Neural crest cell (in vitro differentiated cells): ENCODE measurements around the gene ITGB4. TPM values are rescaled to one million over a fixed set of nuclear protein-coding genes. Genes with fewer than 3 reads are reported as not detected.

Experiments used
- DNase-seq: peaks from one replicate; pipeline ENCODE4 v3.0.0; 2021; ENCODE audit warnings: low read depth, mixed read lengths, low spot score
- H3K27ac Mint-ChIP-seq: one replicate; pipeline ENCODE4 v1.8.0; 2021; ENCODE audit warnings: mild to moderate bottlenecking, mixed read lengths; ENCODE audit not compliant: unreplicated experiment
- H3K27me3 Mint-ChIP-seq: 2 replicates; pipeline ENCODE4 v1.8.0; 2021; ENCODE audit warnings: low read depth, mild to moderate bottlenecking, mixed read lengths
- H3K36me3 Mint-ChIP-seq: 2 replicates; pipeline ENCODE4 v1.8.0; 2021; ENCODE audit warnings: low read depth, mild to moderate bottlenecking, mixed read lengths
- H3K4me1 Mint-ChIP-seq: 2 replicates; pipeline ENCODE4 v1.8.0; 2021; ENCODE audit warnings: mixed read lengths
- H3K4me3 Mint-ChIP-seq: one replicate; pipeline ENCODE4 v1.8.0; 2021; ENCODE audit warnings: mild to moderate bottlenecking, mixed read lengths
- H3K9me3 Mint-ChIP-seq: 2 replicates; pipeline ENCODE4 v1.8.0; 2021; ENCODE audit warnings: mixed read lengths
- total RNA-seq: library from RNA; stranded (reverse); gene quantifications from 2 replicates; pipeline ENCODE4 v1.2.1, GENCODE V29; 2021
- TF ChIP-seq, protein P1 (sequence below): fragments of 200-600 bp; sonication (generic); conservative IDR thresholded peaks from 2 replicates; pipeline ENCODE4 v1.5.0; 2021; ENCODE audit warnings: antibody characterized with exemption, mild to moderate bottlenecking

The ITGB4 gene
- total RNA-seq, 1 donor from 2014 or later, result 1.4 TPM

- H3K36me3 Mint-ChIP-seq, result no peaks in the 10 kb centered on the region
- no peak overlapping the region for H3K27ac Mint-ChIP-seq
- peaks cover 4% of the 10 kb centered on the region for H3K4me1 Mint-ChIP-seq
- H3K27me3 Mint-ChIP-seq, result no peaks in the 10 kb centered on the region
- TF ChIP-seq, protein P1, sequence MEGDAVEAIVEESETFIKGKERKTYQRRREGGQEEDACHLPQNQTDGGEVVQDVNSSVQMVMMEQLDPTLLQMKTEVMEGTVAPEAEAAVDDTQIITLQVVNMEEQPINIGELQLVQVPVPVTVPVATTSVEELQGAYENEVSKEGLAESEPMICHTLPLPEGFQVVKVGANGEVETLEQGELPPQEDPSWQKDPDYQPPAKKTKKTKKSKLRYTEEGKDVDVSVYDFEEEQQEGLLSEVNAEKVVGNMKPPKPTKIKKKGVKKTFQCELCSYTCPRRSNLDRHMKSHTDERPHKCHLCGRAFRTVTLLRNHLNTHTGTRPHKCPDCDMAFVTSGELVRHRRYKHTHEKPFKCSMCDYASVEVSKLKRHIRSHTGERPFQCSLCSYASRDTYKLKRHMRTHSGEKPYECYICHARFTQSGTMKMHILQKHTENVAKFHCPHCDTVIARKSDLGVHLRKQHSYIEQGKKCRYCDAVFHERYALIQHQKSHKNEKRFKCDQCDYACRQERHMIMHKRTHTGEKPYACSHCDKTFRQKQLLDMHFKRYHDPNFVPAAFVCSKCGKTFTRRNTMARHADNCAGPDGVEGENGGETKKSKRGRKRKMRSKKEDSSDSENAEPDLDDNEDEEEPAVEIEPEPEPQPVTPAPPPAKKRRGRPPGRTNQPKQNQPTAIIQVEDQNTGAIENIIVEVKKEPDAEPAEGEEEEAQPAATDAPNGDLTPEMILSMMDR, result no peak
- H3K9me3 Mint-ChIP-seq, result no peaks in the 10 kb centered on the region
- H3K4me3 Mint-ChIP-seq, result peak overlapping the region; percentile 83
- DNase-seq, result no peak
These were observed 41.4 kb downstream of the ITGB4 start for GRCh38 chr17:75762513-75763268.

DNA sequence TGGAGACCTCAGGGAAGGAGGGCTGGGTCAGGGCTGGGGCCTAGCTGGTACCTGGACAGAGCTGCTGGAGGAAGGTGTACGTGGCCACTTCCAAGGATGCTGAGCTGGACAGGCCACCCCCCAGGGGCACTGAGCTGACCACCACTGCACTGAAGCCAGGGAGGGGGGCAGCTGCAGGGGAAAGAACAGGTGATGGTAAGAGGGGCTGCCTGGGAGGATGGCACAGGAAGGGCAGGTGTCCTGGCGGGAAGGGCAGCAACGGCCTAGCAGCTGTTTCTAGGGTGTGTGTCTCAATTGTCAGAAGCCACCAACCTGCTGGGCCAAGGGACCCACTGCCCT, 42.0 kb downstream of the ITGB4 start:
- H3K27me3 Mint-ChIP-seq, result no peaks in the 10 kb centered on the region
- no peaks in the 10 kb centered on the region for H3K36me3 Mint-ChIP-seq
- DNase-seq, result no peak
- no peaks in the 10 kb centered on the region for H3K9me3 Mint-ChIP-seq
- H3K4me3 Mint-ChIP-seq, result no peak overlapping the region
- H3K4me1 Mint-ChIP-seq, result peaks cover 4% of the 10 kb centered on the region
- TF ChIP-seq, protein P1, result no peak
- H3K27ac Mint-ChIP-seq, result no peak overlapping the region

- Mint-ChIP-seq H3K36me3 (no peaks in the 10 kb centered on the region), H3K27me3 (no peaks in the 10 kb centered on the region), H3K4me3 (peak overlapping the region; percentile 69), H3K4me1 (peaks cover 4% of the 10 kb centered on the region), H3K27ac (no peak overlapping the region), H3K9me3 (no peaks in the 10 kb centered on the region)
- DNase-seq, result no peak
- TF ChIP-seq, protein P1, result no peak
These were observed 42.6 kb downstream of the ITGB4 start for GRCh38 chr17:75763613-75764416.

DNA sequence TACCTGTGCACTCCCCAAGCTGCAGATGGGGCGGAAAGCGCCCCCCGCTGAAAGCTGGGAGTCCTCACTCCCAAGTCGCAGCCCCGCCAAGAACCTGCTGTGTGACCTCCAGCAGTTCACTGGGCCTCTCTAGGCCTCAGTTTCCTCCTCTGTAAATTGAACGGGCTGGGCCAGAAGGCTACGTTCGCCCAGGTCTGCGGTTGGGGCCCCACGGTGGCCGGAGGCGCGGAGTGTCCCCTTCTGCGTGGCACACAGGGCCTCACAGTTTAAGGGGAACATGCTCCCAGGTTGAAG, 43.1 kb downstream of the ITGB4 start:
- H3K4me1 Mint-ChIP-seq, result peaks cover 4% of the 10 kb centered on the region
- H3K4me3 Mint-ChIP-seq, result peak overlapping the region; percentile 15
- H3K36me3 Mint-ChIP-seq, result no peaks in the 10 kb centered on the region
- no peak for DNase-seq
- TF ChIP-seq, protein P1, result no peak
- H3K9me3 Mint-ChIP-seq, result no peaks in the 10 kb centered on the region
- H3K27ac Mint-ChIP-seq, result no peak overlapping the region
- H3K27me3 Mint-ChIP-seq, result no peaks in the 10 kb centered on the region

DNA sequence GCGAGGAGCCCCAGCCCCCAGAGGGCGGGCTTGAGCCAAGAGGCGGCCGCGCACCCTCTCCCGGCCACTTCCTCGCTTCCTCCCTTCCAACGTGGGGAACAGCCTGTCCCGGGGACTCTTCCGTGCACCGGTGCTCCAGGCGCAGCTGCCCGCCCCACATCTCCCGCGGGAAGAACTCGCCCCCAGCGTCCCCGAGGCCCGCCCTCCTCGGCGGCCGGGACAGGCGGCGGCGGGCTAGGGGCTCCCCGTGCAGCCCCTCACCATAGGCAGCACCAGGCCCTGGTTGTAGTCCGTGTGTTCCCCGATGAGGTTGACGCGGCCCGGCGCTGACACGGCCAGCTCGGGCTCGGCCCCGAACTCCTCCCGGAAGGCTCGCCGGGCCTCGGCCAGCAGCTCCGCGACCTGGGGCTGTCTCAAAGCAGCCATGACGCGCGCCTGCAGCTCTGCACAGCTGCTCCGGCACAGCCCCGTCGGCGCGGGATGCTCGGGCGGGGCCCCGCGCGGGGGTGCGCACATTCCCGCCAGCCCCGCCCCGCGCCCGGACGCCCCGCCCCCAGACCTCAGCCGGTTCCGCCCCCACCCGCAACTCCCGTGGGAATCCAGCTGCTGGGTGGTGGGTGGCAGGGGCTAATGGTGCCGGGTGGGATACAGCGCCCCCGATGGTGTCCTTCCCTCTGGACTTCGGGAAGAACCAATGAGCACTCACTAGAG, 43.6 kb downstream of the ITGB4 start, which contains the start of gene GALK1:
GALK1 (minus strand) TSS at position 482 of the 711 bp plus-strand sequence; CDS start at position 426, 56 bp downstream.
- Mint-ChIP-seq H3K27ac (no peak within 1 kb of the TSS), H3K36me3 (no peaks in the 10 kb centered on the region), H3K4me1 (peaks cover 4% of the 10 kb centered on the region), H3K4me3 (peak within 1 kb of the TSS; percentile 74), H3K9me3 (no peaks in the 10 kb centered on the region), H3K27me3 (no peaks in the 10 kb centered on the region)
- TF ChIP-seq, protein P1, result peak; percentile 61
- peak; percentile 69 for DNase-seq
